Esophagus muscularis mucosa (tissue), 4 donors: Measurements from ENCODE around the gene PEX14. TPM values are rescaled to one million over a fixed set of nuclear protein-coding genes. Genes with fewer than 3 reads are reported as not detected.

ENCODE experiments used
- DNase-seq: peaks from one replicate; pipeline ENCODE4 v3.0.0-alpha.2; 2017; ENCODE audit errors: extremely low spot score
- H3K27ac ChIP-seq, 4 donors: fragments of 200-600 bp; sonication (generic); replicated peaks in 1 of 4; 1 replicate in 3 of 4; 2 replicates in 1 of 4; pipeline ENCODE4 v1.5.1; 2016 to 2019; ENCODE audit warnings: mild to moderate bottlenecking in 1 of 4
- H3K27me3 ChIP-seq, 4 donors: fragments of 200-600 bp; sonication (generic); one replicate each; pipeline versions ENCODE4 v1.5.1 to v1.6.0; 2016 to 2019
- H3K36me3 ChIP-seq, 4 donors: fragments of 200-600 bp; sonication (generic); one replicate each; pipeline ENCODE4 v1.5.1; 2016 to 2019
- H3K4me1 ChIP-seq, 4 donors: fragments of 200-600 bp; sonication (generic); one replicate each; pipeline ENCODE4 v1.5.1; 2016 to 2019
- H3K4me3 ChIP-seq, 4 donors: fragments of 200-600 bp; sonication (generic); 1 replicate in 2 of 4; 2 replicates in 2 of 4; pipeline ENCODE4 v1.5.1; 2016 to 2019; ENCODE audit warnings: mild to moderate bottlenecking in 4 of 4, moderate library complexity in 1 of 4
- H3K9me3 ChIP-seq, 4 donors: fragments of 200-600 bp; sonication (generic); 1 replicate in 3 of 4; 2 replicates in 1 of 4; pipeline ENCODE4 v1.5.1; 2016 to 2019
- CTCF ChIP-seq, 3 experiments: fragments of 200-600 bp in 2 of 3; fragments of 450-650 bp in 1 of 3; sonication (generic) in 2 of 3; IDR thresholded peaks; one replicate each; pipeline ENCODE4 v1.5.1; 2017 to 2019; ENCODE audit warnings: antibody characterized with exemption in 3 of 3, mild to moderate bottlenecking in 2 of 3, moderate library complexity in 1 of 3
- EP300 ChIP-seq: sonication (generic); formaldehyde crosslinking; IDR thresholded peaks from one replicate; pipeline ENCODE4 v1.6.1; 2017; ENCODE audit warnings: antibody characterized with exemption
- POLR2A ChIP-seq: fragments of 450-650 bp; IDR thresholded peaks from one replicate; pipeline ENCODE4 v1.6.1; 2017; ENCODE audit warnings: antibody characterized with exemption, moderate library complexity, mild to moderate bottlenecking, low read depth
- POLR2AphosphoS5 ChIP-seq, 2 donors: sonication (generic); formaldehyde crosslinking; IDR thresholded peaks; one replicate each; pipeline ENCODE4 v1.6.1; 2017; ENCODE audit warnings: antibody characterized with exemption in 2 of 2
- WGBS: methylation state at CpG from one replicate; pipeline ENCODE4 v1.1.5; 2018; 5-methylcytosine and 5-hydroxymethylcytosine counted together
- intact Hi-C: fragments of 100-400 bp; cut with DNase I; formaldehyde crosslinking; loops from one replicate; pipeline ENCODE4 v1.15.1; 2023
- total RNA-seq, 4 donors: library from RNA; depleted of rRNA; stranded (reverse); fragments of >200 nt; gene quantifications; one replicate each; pipeline versions ENCODE4 v1.1.0 to v1.2.1, GENCODE V29; 2016

Gene PEX14
- total RNA-seq, 4 donors from 2014 or later: 16.2 to 24.2 (median 20.1) TPM

DNA sequence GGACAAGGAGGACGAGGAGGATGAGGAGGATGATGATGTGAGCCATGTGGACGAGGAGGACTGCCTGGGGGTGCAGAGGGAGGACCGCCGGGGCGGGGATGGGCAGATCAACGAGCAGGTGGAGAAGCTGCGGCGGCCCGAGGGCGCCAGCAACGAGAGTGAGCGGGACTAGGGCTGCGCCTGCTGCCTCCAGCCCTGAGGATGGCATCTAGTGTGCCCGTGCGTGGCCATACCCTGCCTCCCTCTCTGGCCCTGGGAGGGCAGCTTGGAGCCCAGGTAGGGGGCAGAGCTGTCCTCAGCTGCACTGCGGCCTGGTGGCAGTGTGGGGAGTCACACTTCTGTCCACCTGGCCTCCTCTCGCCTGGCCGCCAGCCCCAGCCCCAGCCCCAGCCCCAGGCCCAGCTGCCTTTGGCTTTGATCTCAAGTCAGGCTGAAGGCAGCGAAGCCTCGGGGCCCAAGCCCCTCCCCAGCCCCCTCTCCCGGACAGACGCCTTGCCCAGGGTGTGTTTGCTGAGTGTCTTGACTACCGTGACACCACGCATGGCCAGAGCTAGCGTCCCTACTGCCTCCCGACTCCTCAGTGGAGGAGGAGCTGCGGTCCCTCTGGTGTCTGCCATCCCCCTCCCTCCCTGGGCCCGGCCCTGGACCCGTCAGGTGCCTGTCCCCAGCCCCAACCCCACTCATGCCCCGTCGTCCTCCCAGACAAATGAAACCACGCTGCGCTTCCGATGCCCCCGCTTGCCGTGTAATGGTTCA lies 155.2 kb downstream of the PEX14 start:
- Histone ChIP-seq H3K4me1 (peaks cover 15 to 73% (median 58%) of the 10 kb centered on the region in 4 donors), H3K27me3 (no peaks in the 10 kb centered on the region), H3K36me3 (peaks cover 0 to 41% (median 17%) of the 10 kb centered on the region in 4 donors), H3K4me3 (no peak overlapping the region), H3K9me3 (no peaks in the 10 kb centered on the region), H3K27ac (peak overlapping the region; percentile 73 to 83 (median 76))
- TF ChIP-seq POLR2AphosphoS5 (IDR thresholded peaks at IDR 0.05) (no peak), CTCF (IDR thresholded peaks at IDR 0.05) (no peak), EP300 (no peak), POLR2A (no peak)
- intact Hi-C loops: loop anchor here (5.0 kb wide), 1 partner anchor 98 kb away; no protein-coding TSS in a partner anchor
- WGBS: 90% methylated on average over 30 of the region's 36 CpGs
- DNase-seq: no peak

- Histone ChIP-seq H3K4me3 (no peak overlapping the region), H3K27me3 (no peaks in the 10 kb centered on the region), H3K9me3 (no peaks in the 10 kb centered on the region), H3K4me1 (peaks cover 17 to 80% (median 62%) of the 10 kb centered on the region in 4 donors), H3K36me3 (peaks cover 0 to 35% (median 14%) of the 10 kb centered on the region in 4 donors), H3K27ac (peak overlapping the region; percentile 55 to 83 (median 76))
- DNase-seq: no peak
- intact Hi-C loops: loop anchor here (5.0 kb wide), 1 partner anchor 98 kb away; no protein-coding TSS in a partner anchor
- 81% methylated on average over 13 of the region's 13 CpGs for WGBS
- TF ChIP-seq EP300: no peak
- TF ChIP-seq POLR2A: no peak
- TF ChIP-seq CTCF (IDR thresholded peaks at IDR 0.05): no peak
- TF ChIP-seq POLR2AphosphoS5 (IDR thresholded peaks at IDR 0.05): no peak
These were observed 155.9 kb downstream of the PEX14 start for GRCh38 chr1:10630661-10631120.

DNA sequence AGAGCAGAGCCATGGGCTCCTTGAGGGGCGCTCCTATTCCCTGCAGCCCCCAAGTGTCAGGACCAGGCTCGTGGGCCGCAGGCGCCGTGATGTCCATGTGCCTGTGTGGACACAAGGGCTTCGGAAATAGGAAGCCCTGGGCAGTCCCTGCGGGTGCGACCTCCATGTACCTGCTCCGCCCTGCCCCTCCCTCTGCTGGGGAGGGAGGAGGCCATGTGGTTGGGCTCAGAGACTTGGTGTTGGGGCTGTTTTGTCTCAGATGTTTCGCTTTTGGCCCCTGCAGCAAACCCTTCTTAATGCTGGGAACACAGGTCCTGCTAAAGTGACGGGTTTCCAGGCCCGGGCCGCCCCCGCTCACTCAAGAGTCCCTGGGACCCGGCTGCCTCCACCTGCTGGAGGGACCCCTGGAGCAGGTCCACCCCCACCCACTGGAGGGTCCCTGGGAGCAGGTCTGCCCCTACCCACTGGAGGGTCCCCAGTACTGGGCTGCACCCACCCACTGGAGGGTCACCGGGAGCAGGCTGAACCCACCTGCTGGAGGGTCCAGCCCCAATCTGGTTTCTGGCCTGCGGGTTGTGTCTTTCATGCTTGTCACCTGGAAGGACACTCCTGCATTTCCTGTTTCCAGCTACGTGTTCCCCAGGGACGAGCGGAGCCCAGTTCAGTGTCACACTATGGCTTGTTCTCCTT lies 156.5 kb downstream of the PEX14 start:
- WGBS: 88% methylated on average over 14 of the region's 20 CpGs
- peaks cover 0 to 30% (median 14%) of the 10 kb centered on the region in 4 donors for H3K36me3 ChIP-seq
- H3K4me3 ChIP-seq: no peak overlapping the region
- DNase-seq: no peak
- peaks cover 19 to 86% (median 68%) of the 10 kb centered on the region in 4 donors for H3K4me1 ChIP-seq
- TF ChIP-seq POLR2A: no peak
- TF ChIP-seq CTCF (IDR thresholded peaks at IDR 0.05): no peak
- TF ChIP-seq EP300: no peak
- no peak for TF ChIP-seq POLR2AphosphoS5 (IDR thresholded peaks at IDR 0.05)
- H3K9me3 ChIP-seq: no peaks in the 10 kb centered on the region
- H3K27me3 ChIP-seq: no peaks in the 10 kb centered on the region
- H3K27ac ChIP-seq: peak overlapping the region; percentile 55 to 83 (median 76)
- intact Hi-C loops: loop anchor here (5.0 kb wide), 1 partner anchor 99 kb away; no protein-coding TSS in a partner anchor

- Histone ChIP-seq H3K9me3 (no peaks in the 10 kb centered on the region), H3K27ac (peak overlapping the region; percentile 55 to 83 (median 76)), H3K36me3 (peaks cover 0 to 25% (median 14%) of the 10 kb centered on the region in 4 donors), H3K27me3 (no peaks in the 10 kb centered on the region), H3K4me3 (no peak overlapping the region), H3K4me1 (peaks cover 20 to 87% (median 69%) of the 10 kb centered on the region in 4 donors)
- no peak for DNase-seq
- 72% methylated on average over 11 of the region's 14 CpGs for WGBS
- intact Hi-C loops: loop anchor here (5.0 kb wide), 1 partner anchor 100 kb away; no protein-coding TSS in a partner anchor
- TF ChIP-seq POLR2AphosphoS5 (IDR thresholded peaks at IDR 0.05) (no peak), POLR2A (no peak), EP300 (no peak), CTCF (IDR thresholded peaks at IDR 0.05) (no peak)
These were observed 157.3 kb downstream of the PEX14 start for GRCh38 chr1:10631811-10632593.
